RWPE2 (cell line): ENCODE data around the gene MICAL2.

ENCODE experiments used
- ATAC-seq: fragments of 200-7000 bp; cut with Tn5 transposase; 3 replicates; pipeline ENCODE4 v1.9.1; 2021; ENCODE audit warnings: low read depth
- DNase-seq: peaks from one replicate; pipeline ENCODE4 v3.0.0-alpha.2; 2020; ENCODE audit warnings: low spot score
- H3K27ac ChIP-seq: fragments of 450-650 bp; 2 replicates; pipeline ENCODE4 v1.5.1; 2017; ENCODE audit warnings: mild to moderate bottlenecking; ENCODE audit not compliant: poor library complexity, severe bottlenecking
- H3K27me3 ChIP-seq: fragments of 250-450 bp; sonication (Bioruptor Pico); 2 replicates; pipeline ENCODE4 v1.5.1; 2021; ENCODE audit warnings: mild to moderate bottlenecking, moderate library complexity; ENCODE audit not compliant: insufficient read depth, poor library complexity, severe bottlenecking
- H3K36me3 ChIP-seq: fragments of 250-450 bp; sonication (Bioruptor Pico); 2 replicates; pipeline ENCODE4 v1.5.1; 2020; ENCODE audit warnings: low read depth, mild to moderate bottlenecking, moderate library complexity
- H3K4me1 ChIP-seq: fragments of 250-450 bp; sonication (Bioruptor Pico); 2 replicates; pipeline ENCODE4 v1.5.1; 2021; ENCODE audit warnings: mild to moderate bottlenecking, moderate library complexity; ENCODE audit not compliant: insufficient read depth, poor library complexity, severe bottlenecking
- H3K4me3 ChIP-seq: fragments of 250-450 bp; sonication (Bioruptor Pico); 2 replicates; pipeline ENCODE4 v1.5.1; 2021; ENCODE audit warnings: mild to moderate bottlenecking, moderate library complexity; ENCODE audit not compliant: severe bottlenecking
- H3K9me3 ChIP-seq: fragments of 250-450 bp; sonication (Bioruptor Pico); 2 replicates; pipeline ENCODE4 v1.5.1; 2021; ENCODE audit warnings: mild to moderate bottlenecking, moderate library complexity; ENCODE audit not compliant: severe bottlenecking
- CTCF ChIP-seq: fragments of 450-650 bp; IDR thresholded peaks from one replicate; pipeline ENCODE4 v1.5.1; 2017; ENCODE audit warnings: mild to moderate bottlenecking, moderate library complexity; ENCODE audit not compliant: poor library complexity, severe bottlenecking

The MICAL2 gene

GRCh38 chr11:12175694-12176241 is 65.4 kb downstream of the MICAL2 start:
- H3K4me3 ChIP-seq: no peak overlapping the region
- no peaks in the 10 kb centered on the region for H3K9me3 ChIP-seq
- DNase-seq (no peak), ATAC-seq (peak; percentile 94)
- H3K36me3 ChIP-seq: peaks cover 70% of the 10 kb centered on the region
- no peak for TF ChIP-seq CTCF
- peak overlapping the region; percentile 99 for H3K27ac ChIP-seq
- H3K4me1 ChIP-seq: peaks cover 72% of the 10 kb centered on the region
- H3K27me3 ChIP-seq: no peaks in the 10 kb centered on the region

- Histone ChIP-seq H3K36me3 (peaks cover 68% of the 10 kb centered on the region), H3K9me3 (no peaks in the 10 kb centered on the region), H3K4me3 (no peak overlapping the region), H3K27ac (peak overlapping the region; percentile 99), H3K27me3 (no peaks in the 10 kb centered on the region), H3K4me1 (peaks cover 78% of the 10 kb centered on the region)
- no peak for ATAC-seq
- no peak for DNase-seq
- TF ChIP-seq CTCF: no peak
Measured at GRCh38 chr11:12176410-12176809, 66.0 kb downstream of the MICAL2 start.

- TF ChIP-seq CTCF: no peak
- peak overlapping the region; percentile 99 for H3K27ac ChIP-seq
- peaks cover 84% of the 10 kb centered on the region for H3K4me1 ChIP-seq
Measured at GRCh38 chr11:12177739-12178338, 67.4 kb downstream of the MICAL2 start.

GRCh38 chr11:12179019-12179418 is 68.6 kb downstream of the MICAL2 start:
- TF ChIP-seq CTCF: no peak
- H3K27ac ChIP-seq: peak overlapping the region; percentile 99
- no peak for ATAC-seq
- no peaks in the 10 kb centered on the region for H3K9me3 ChIP-seq
- peaks cover 84% of the 10 kb centered on the region for H3K4me1 ChIP-seq
- DNase-seq: no peak
- no peaks in the 10 kb centered on the region for H3K27me3 ChIP-seq
- H3K4me3 ChIP-seq: no peak overlapping the region
- peaks cover 57% of the 10 kb centered on the region for H3K36me3 ChIP-seq

More at GRCh38 chr11:12177739-12178338, 67.4 kb downstream of the MICAL2 start:
- no peaks in the 10 kb centered on the region for H3K27me3 ChIP-seq
- H3K36me3 ChIP-seq: peaks cover 60% of the 10 kb centered on the region
- H3K4me3 ChIP-seq: no peak overlapping the region
- DNase-seq (no peak), ATAC-seq (no peak)
- no peaks in the 10 kb centered on the region for H3K9me3 ChIP-seq

GRCh38 chr11:12179531-12179930 is 69.1 kb downstream of the MICAL2 start:
- H3K9me3 ChIP-seq: no peaks in the 10 kb centered on the region
- DNase-seq (no peak), ATAC-seq (no peak)
- no peak overlapping the region for H3K4me3 ChIP-seq
- peak overlapping the region; percentile 99 for H3K27ac ChIP-seq
- H3K36me3 ChIP-seq: peaks cover 60% of the 10 kb centered on the region
- H3K27me3 ChIP-seq: no peaks in the 10 kb centered on the region
- peaks cover 84% of the 10 kb centered on the region for H3K4me1 ChIP-seq
- TF ChIP-seq CTCF: no peak
